Esophagus squamous epithelium (tissue), 5 donors: ENCODE data around the gene SLC7A6. TPM values are rescaled to one million over a fixed set of nuclear protein-coding genes. Genes with fewer than 3 reads are reported as not detected.

ENCODE experiments used
- DNase-seq: peaks from one replicate; lab custom pipeline; 2025; lab: John Stamatoyannopoulos, UW
- H3K27ac ChIP-seq, 4 donors: fragments of 200-600 bp; sonication (generic); one replicate each; pipeline ENCODE4 v1.5.1; 2016 to 2019; ENCODE audit warnings: mild to moderate bottlenecking in 1 of 4
- H3K27me3 ChIP-seq, 4 donors: fragments of 200-600 bp; sonication (generic); 1 replicate in 3 of 4; 2 replicates in 1 of 4; pipeline versions ENCODE4 v1.5.1 to v1.6.0; 2017 to 2021; ENCODE audit warnings: antibody characterized with exemption in 1 of 4
- H3K36me3 ChIP-seq, 3 donors: fragments of 200-600 bp; sonication (generic); one replicate each; pipeline ENCODE4 v1.5.1; 2016 to 2019
- H3K4me1 ChIP-seq, 3 donors: fragments of 200-600 bp; sonication (generic); one replicate each; pipeline ENCODE4 v1.5.1; 2017 to 2019
- H3K4me3 ChIP-seq, 4 donors: fragments of 200-600 bp; sonication (generic); 1 replicate in 3 of 4; 2 replicates in 1 of 4; pipeline ENCODE4 v1.5.1; 2016 to 2019; ENCODE audit warnings: mild to moderate bottlenecking in 2 of 4, moderate library complexity in 1 of 4
- H3K9me3 ChIP-seq, 3 donors: fragments of 200-600 bp; sonication (generic); one replicate each; pipeline ENCODE4 v1.5.1; 2016 to 2019
- POLR2A ChIP-seq, 4 donors: fragments of 450-650 bp; IDR thresholded peaks; one replicate each; pipeline ENCODE4 v1.6.1; 2017; ENCODE audit warnings: antibody characterized with exemption in 4 of 4, mild to moderate bottlenecking in 4 of 4, moderate library complexity in 3 of 4
- WGBS, 2 donors: methylation state at CpG; one replicate each; pipeline ENCODE4 v1.1.5; 2018; 5-methylcytosine and 5-hydroxymethylcytosine counted together
- intact Hi-C: fragments of 100-400 bp; cut with DNase I; formaldehyde crosslinking; loops from one replicate; pipeline ENCODE4 v1.15.0; 2022
- total RNA-seq, 4 donors: library from RNA; depleted of rRNA; stranded (reverse); fragments of >200 nt; gene quantifications; one replicate each; pipeline ENCODE4 v1.1.0, GENCODE V29; 2016
- TF ChIP-seq, protein P1 (sequence below), 6 experiments: fragments of 450-650 bp in 4 of 6; fragments of 200-600 bp in 2 of 6; sonication (generic) in 2 of 6; IDR thresholded peaks; one replicate each; pipeline ENCODE4 v1.5.1; 2016 to 2019; ENCODE audit warnings: antibody characterized with exemption in 6 of 6, mild to moderate bottlenecking in 4 of 6, moderate library complexity in 4 of 6
- donor health status: DM: yes; HTN: yes; CAD: no.

Gene SLC7A6
- total RNA-seq, 4 donors from 2014 or later, result 5.7 to 28.2 (median 7.9) TPM

DNA sequence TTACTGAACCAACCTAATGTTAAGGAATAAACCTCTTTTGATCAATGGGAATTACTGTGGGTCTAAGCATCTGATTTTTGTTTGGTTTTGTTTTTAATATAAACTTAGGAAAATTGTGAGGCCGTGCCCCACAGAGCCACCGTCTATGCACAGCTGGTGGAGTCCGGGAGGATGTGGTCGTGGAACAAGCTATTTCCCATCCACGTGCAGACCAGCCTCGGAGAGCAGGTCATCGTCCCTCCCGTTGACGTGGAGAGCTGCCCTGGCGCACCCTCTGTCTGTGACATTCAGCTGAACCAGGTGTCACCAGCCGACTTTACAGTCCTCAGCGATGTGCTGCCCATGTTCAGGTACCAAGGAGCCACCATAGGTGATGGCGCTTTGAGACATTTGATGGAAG, 74.9 kb downstream of the SLC7A6 start:
- intact Hi-C loops, result no loop called here
- Histone ChIP-seq H3K9me3 (no peaks in the 10 kb centered on the region), H3K4me1 (peaks cover 0 to 7% (median 2%) of the 10 kb centered on the region in 3 donors), H3K27me3 (no peaks in the 10 kb centered on the region), H3K27ac (no peak overlapping the region), H3K36me3 (peaks cover 7 to 83% (median 16%) of the 10 kb centered on the region in 3 donors), H3K4me3 (no peak overlapping the region)
- no peak for TF ChIP-seq POLR2A (IDR thresholded peaks at IDR 0.05)
- TF ChIP-seq, protein P1, sequence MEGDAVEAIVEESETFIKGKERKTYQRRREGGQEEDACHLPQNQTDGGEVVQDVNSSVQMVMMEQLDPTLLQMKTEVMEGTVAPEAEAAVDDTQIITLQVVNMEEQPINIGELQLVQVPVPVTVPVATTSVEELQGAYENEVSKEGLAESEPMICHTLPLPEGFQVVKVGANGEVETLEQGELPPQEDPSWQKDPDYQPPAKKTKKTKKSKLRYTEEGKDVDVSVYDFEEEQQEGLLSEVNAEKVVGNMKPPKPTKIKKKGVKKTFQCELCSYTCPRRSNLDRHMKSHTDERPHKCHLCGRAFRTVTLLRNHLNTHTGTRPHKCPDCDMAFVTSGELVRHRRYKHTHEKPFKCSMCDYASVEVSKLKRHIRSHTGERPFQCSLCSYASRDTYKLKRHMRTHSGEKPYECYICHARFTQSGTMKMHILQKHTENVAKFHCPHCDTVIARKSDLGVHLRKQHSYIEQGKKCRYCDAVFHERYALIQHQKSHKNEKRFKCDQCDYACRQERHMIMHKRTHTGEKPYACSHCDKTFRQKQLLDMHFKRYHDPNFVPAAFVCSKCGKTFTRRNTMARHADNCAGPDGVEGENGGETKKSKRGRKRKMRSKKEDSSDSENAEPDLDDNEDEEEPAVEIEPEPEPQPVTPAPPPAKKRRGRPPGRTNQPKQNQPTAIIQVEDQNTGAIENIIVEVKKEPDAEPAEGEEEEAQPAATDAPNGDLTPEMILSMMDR (IDR thresholded peaks at IDR 0.05), result no peak
- WGBS, 2 donors, result 94% methylated on average over 10 to 12 of the region's 13 CpGs
- DNase-seq, result no peak

DNA sequence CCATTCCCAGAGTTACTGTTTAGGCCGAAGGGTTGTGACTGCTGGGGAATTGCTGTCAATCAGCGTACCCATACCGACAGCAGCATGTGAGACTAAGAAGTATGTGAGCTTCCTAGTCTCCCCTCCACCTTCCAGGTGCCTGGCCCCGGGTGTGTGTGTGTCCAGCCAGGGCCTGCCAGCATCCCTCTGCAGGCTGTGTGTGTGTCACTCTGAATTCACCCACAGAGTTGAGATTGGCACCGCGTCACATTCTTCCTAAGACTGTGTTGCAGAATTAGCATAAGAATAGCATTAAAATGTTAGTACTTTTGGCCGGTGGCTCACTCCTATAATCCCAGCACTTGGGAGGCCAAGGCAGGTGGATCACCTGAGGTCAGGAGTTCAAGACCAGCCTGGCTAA, 78.3 kb downstream of the SLC7A6 start:
- no peak overlapping the region for H3K4me3 ChIP-seq
- WGBS, 2 donors, result 49 to 75% methylated on average over 4 of the region's 7 CpGs
- intact Hi-C loops, result no loop called here

DNA sequence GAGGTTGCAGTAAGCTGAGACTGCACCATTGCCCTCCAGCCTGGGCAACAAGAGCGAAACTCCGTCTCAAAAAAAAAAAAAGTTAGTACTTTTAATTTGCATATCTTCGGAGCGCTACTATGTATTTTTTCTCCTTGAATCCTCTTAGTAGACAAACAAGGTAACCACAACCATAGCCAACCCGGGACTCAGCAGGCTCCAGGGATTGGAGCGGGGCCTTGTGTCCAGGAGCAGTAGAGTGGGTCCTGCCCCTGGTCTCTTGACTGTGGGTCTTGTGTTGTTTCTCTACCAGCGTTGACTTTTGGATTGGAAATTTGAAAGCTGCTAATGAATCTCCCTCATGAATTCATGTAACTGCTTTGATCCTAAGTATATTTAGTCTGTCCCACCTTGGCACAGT, 78.8 kb downstream of the SLC7A6 start:
- no peaks in the 10 kb centered on the region for H3K27me3 ChIP-seq
- intact Hi-C loops, result no loop called here
- 88 to 96% methylated on average over 5 to 7 of the region's 7 CpGs for WGBS, 2 donors
- H3K9me3 ChIP-seq, result no peaks in the 10 kb centered on the region
- H3K4me1 ChIP-seq, result no peaks in the 10 kb centered on the region
- no peak overlapping the region for H3K27ac ChIP-seq
- DNase-seq, result no peak
- H3K36me3 ChIP-seq, result peaks cover 16 to 94% (median 21%) of the 10 kb centered on the region in 3 donors
- no peak overlapping the region for H3K4me3 ChIP-seq
- TF ChIP-seq, protein P1 (IDR thresholded peaks at IDR 0.05), result no peak
- no peak for TF ChIP-seq POLR2A (IDR thresholded peaks at IDR 0.05)

More for the DNA sequence above, 78.3 kb downstream of the SLC7A6 start:
- H3K4me1 ChIP-seq, result no peaks in the 10 kb centered on the region
- no peak overlapping the region for H3K27ac ChIP-seq
- DNase-seq, result no peak
- no peaks in the 10 kb centered on the region for H3K27me3 ChIP-seq
- peaks cover 16 to 94% (median 21%) of the 10 kb centered on the region in 3 donors for H3K36me3 ChIP-seq
- TF ChIP-seq, protein P1 (IDR thresholded peaks at IDR 0.05), result no peak
- H3K9me3 ChIP-seq, result no peaks in the 10 kb centered on the region

DNA sequence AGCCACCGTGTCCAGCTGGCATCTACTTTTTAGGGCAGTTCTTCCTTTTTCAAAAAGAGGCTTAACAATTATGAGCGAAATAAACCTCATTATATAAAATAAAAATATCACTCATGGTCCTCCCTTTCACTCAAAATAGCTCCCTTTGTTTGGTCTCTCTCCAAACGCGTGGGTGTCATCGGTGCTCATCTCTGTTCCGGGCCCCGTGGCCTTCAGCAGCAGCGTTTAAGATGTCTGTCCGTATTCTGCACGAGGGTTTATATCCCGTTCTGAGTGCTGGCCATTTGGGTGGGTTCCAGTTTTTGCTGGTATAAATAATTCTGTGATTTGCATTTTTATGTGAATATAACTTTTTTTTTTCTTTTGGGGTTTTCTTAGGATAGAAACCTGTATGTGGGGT, 79.9 kb downstream of the SLC7A6 start:
- DNase-seq, result no peak
- 76 to 84% methylated on average over 11 of the region's 11 CpGs for WGBS, 2 donors
- intact Hi-C loops, result no loop called here
- Histone ChIP-seq H3K4me3 (no peak overlapping the region), H3K36me3 (peaks cover 18 to 94% (median 21%) of the 10 kb centered on the region in 3 donors), H3K9me3 (no peaks in the 10 kb centered on the region), H3K4me1 (no peaks in the 10 kb centered on the region), H3K27me3 (no peaks in the 10 kb centered on the region), H3K27ac (no peak overlapping the region)
- TF ChIP-seq, protein P1 (IDR thresholded peaks at IDR 0.05), result no peak
- TF ChIP-seq POLR2A (IDR thresholded peaks at IDR 0.05), result no peak

- no peak for DNase-seq
- no peak overlapping the region for H3K27ac ChIP-seq
- H3K9me3 ChIP-seq, result no peaks in the 10 kb centered on the region
- intact Hi-C loops, result no loop called here
- no peak overlapping the region for H3K4me3 ChIP-seq
- TF ChIP-seq, protein P1 (IDR thresholded peaks at IDR 0.05), result no peak
- TF ChIP-seq POLR2A (IDR thresholded peaks at IDR 0.05), result no peak
- no peaks in the 10 kb centered on the region for H3K27me3 ChIP-seq
- H3K36me3 ChIP-seq, result peaks cover 11 to 94% (median 18%) of the 10 kb centered on the region in 3 donors
- WGBS, 2 donors, result 64 to 88% methylated on average over 3 to 4 of the region's 11 CpGs
- no peaks in the 10 kb centered on the region for H3K4me1 ChIP-seq
Observed at GRCh38 chr16:68345351-68345810, 81.1 kb downstream of the SLC7A6 start.
